CD4-positive, CD25-positive, alpha-beta regulatory T cell (primary cell): Measurements from ENCODE around the gene SMARCA2. TPM values are rescaled to one million over a fixed set of nuclear protein-coding genes. Genes with fewer than 3 reads are reported as not detected.

ENCODE experiments used
- ATAC-seq, 2 donors: fragments of 150-1000 bp; cut with Tn5 transposase; one replicate each; pipeline ENCODE4 v1.10.0; 2021; ENCODE audit warnings: low read depth in 2 of 2, moderate number of reproducible peaks in 2 of 2, moderate library complexity in 1 of 2
- DNase-seq, 3 donors: peaks; one replicate each; pipeline versions ENCODE4 v3.0.0 to v3.0.0-alpha.2; 2012 to 2022; ENCODE audit warnings: mixed read lengths in 1 of 3
- H3K27ac ChIP-seq: one replicate; pipeline ENCODE4 v1.7.0; 2013; ENCODE audit warnings: mild to moderate bottlenecking, low read length; ENCODE audit not compliant: insufficient read depth, poor library complexity, severe bottlenecking
- H3K27me3 ChIP-seq: one replicate; pipeline ENCODE4 v1.7.0; 2013; ENCODE audit warnings: low read length; ENCODE audit not compliant: control insufficient read depth, insufficient read depth
- H3K36me3 ChIP-seq: one replicate; pipeline ENCODE4 v1.7.0; 2013; ENCODE audit warnings: mild to moderate bottlenecking, low read length, moderate library complexity; ENCODE audit not compliant: control insufficient read depth, insufficient read depth
- H3K4me1 ChIP-seq: 2 replicates; pipeline ENCODE4 v1.7.0; 2013; ENCODE audit warnings: mild to moderate bottlenecking, low read length; ENCODE audit not compliant: insufficient read depth, control insufficient read depth, poor library complexity, severe bottlenecking
- H3K4me3 ChIP-seq: one replicate; pipeline ENCODE4 v1.7.0; 2013; ENCODE audit warnings: low read depth, mild to moderate bottlenecking, low read length, moderate library complexity
- H3K9me3 ChIP-seq, 2 experiments: 1 replicate in 1 of 2; 2 replicates in 1 of 2; pipeline ENCODE4 v1.7.0; 2013; ENCODE audit warnings: low read length in 2 of 2, mild to moderate bottlenecking in 1 of 2, moderate library complexity in 1 of 2; ENCODE audit not compliant: control insufficient read depth in 2 of 2
- H3K27ac Mint-ChIP-seq, 3 donors: one replicate each; pipeline ENCODE4 v1.8.0; 2020 to 2022; ENCODE audit warnings: mild to moderate bottlenecking in 3 of 3, mixed read lengths in 3 of 3, moderate library complexity in 2 of 3
- H3K27me3 Mint-ChIP-seq: one replicate; pipeline ENCODE4 v1.8.0; 2022; ENCODE audit warnings: mild to moderate bottlenecking, mixed read lengths
- H3K36me3 Mint-ChIP-seq: one replicate; pipeline ENCODE4 v1.8.0; 2020; ENCODE audit warnings: mixed read lengths
- H3K4me1 Mint-ChIP-seq, 4 donors: one replicate each; pipeline ENCODE4 v1.8.0; 2020 to 2022; ENCODE audit warnings: mixed read lengths in 4 of 4, mild to moderate bottlenecking in 1 of 4
- H3K4me3 Mint-ChIP-seq, 4 donors: one replicate each; pipeline ENCODE4 v1.8.0; 2020 to 2022; ENCODE audit warnings: mild to moderate bottlenecking in 4 of 4, mixed read lengths in 4 of 4, moderate library complexity in 3 of 4
- H3K9me3 Mint-ChIP-seq, 7 donors: one replicate each; pipeline ENCODE4 v1.8.0; 2020 to 2022; ENCODE audit warnings: mixed read lengths in 7 of 7, mild to moderate bottlenecking in 3 of 7, moderate library complexity in 2 of 7
- polyA plus RNA-seq, 4 donors: library from polyadenylated mRNA; unstranded; fragments of 300-500 nt; fragmentation: Illumina TruSeq; gene quantifications; one replicate each; pipeline ENCODE4 v1.2.3, GENCODE V29; 2021
- total RNA-seq: library from RNA; stranded (reverse); gene quantifications from one replicate; pipeline ENCODE4 v1.2.3, GENCODE V29; 2022

Gene SMARCA2
- total and polyA plus RNA-seq, 5 donors from 2014 or later = 28.7 to 298 (median 37.8) TPM

GRCh38 chr9:2060424-2060823, 45.3 kb downstream of the SMARCA2 start:
- no peak overlapping the region for H3K27ac ChIP-seq
- H3K4me1 ChIP-seq = peaks cover 1% of the 10 kb centered on the region
- peak overlapping the region in 2 of 3 donors; percentile 68 to 72 for H3K27ac Mint-ChIP-seq
- DNase-seq (no peak), ATAC-seq (no peak)
- H3K27me3 ChIP-seq = no peaks in the 10 kb centered on the region
- peaks cover 63% of the 10 kb centered on the region for H3K36me3 Mint-ChIP-seq
- H3K4me3 Mint-ChIP-seq = no peak overlapping the region
- no peak overlapping the region for H3K4me3 ChIP-seq
- H3K9me3 ChIP-seq = no peaks in the 10 kb centered on the region
- H3K27me3 Mint-ChIP-seq = no peaks in the 10 kb centered on the region
- H3K9me3 Mint-ChIP-seq = no peaks in the 10 kb centered on the region
- peaks cover 76% of the 10 kb centered on the region for H3K36me3 ChIP-seq
- H3K4me1 Mint-ChIP-seq = peaks cover 15 to 34% (median 18%) of the 10 kb centered on the region in 4 donors

GRCh38 chr9:2065704-2066103, 50.6 kb downstream of the SMARCA2 start:
- H3K27me3 ChIP-seq = no peaks in the 10 kb centered on the region
- Mint-ChIP-seq H3K36me3 (peaks cover 39% of the 10 kb centered on the region), H3K27me3 (no peaks in the 10 kb centered on the region), H3K9me3 (no peaks in the 10 kb centered on the region), H3K4me1 (peaks cover 0 to 15% (median 8%) of the 10 kb centered on the region in 4 donors), H3K4me3 (no peak overlapping the region), H3K27ac (peak overlapping the region in 1 of 3 donors; percentile 85)
- no peak overlapping the region for H3K27ac ChIP-seq
- DNase-seq (no peak), ATAC-seq (no peak)
- peaks cover 67% of the 10 kb centered on the region for H3K36me3 ChIP-seq
- H3K9me3 ChIP-seq = no peaks in the 10 kb centered on the region
- H3K4me1 ChIP-seq = no peaks in the 10 kb centered on the region
- no peak overlapping the region for H3K4me3 ChIP-seq

GRCh38 chr9:2066312-2067273, 51.4 kb downstream of the SMARCA2 start:
- Histone ChIP-seq H3K9me3 (no peaks in the 10 kb centered on the region), H3K4me3 (no peak overlapping the region), H3K4me1 (no peaks in the 10 kb centered on the region), H3K27ac (no peak overlapping the region), H3K27me3 (no peaks in the 10 kb centered on the region), H3K36me3 (peaks cover 67% of the 10 kb centered on the region)
- Mint-ChIP-seq H3K4me3 (no peak overlapping the region), H3K27me3 (no peaks in the 10 kb centered on the region), H3K4me1 (peaks cover 0 to 13% (median 6%) of the 10 kb centered on the region in 4 donors), H3K36me3 (peaks cover 38% of the 10 kb centered on the region), H3K27ac (peak overlapping the region; percentile 52 to 75 (median 62)), H3K9me3 (no peaks in the 10 kb centered on the region)
- ATAC-seq (peak; percentile 43 to 48), DNase-seq (peak in 2 of 3 donors; percentile 23 to 26)

GRCh38 chr9:2072752-2073405, 57.7 kb downstream of the SMARCA2 start:
- Mint-ChIP-seq H3K27me3 (no peaks in the 10 kb centered on the region), H3K4me1 (peaks cover 0 to 4% (median 1%) of the 10 kb centered on the region in 4 donors), H3K27ac (peak overlapping the region; percentile 27 to 82 (median 46)), H3K4me3 (no peak overlapping the region), H3K9me3 (no peaks in the 10 kb centered on the region), H3K36me3 (peaks cover 66% of the 10 kb centered on the region)
- no peaks in the 10 kb centered on the region for H3K4me1 ChIP-seq
- no peak overlapping the region for H3K27ac ChIP-seq
- DNase-seq (no peak), ATAC-seq (no peak)
- no peak overlapping the region for H3K4me3 ChIP-seq
- H3K36me3 ChIP-seq = peaks cover 90% of the 10 kb centered on the region
- no peaks in the 10 kb centered on the region for H3K27me3 ChIP-seq
- no peaks in the 10 kb centered on the region for H3K9me3 ChIP-seq

- no peak for DNase-seq
- Histone ChIP-seq H3K4me3 (no peak overlapping the region), H3K27me3 (no peaks in the 10 kb centered on the region), H3K27ac (no peak overlapping the region), H3K9me3 (no peaks in the 10 kb centered on the region), H3K4me1 (no peaks in the 10 kb centered on the region), H3K36me3 (peaks cover 89% of the 10 kb centered on the region)
- Mint-ChIP-seq H3K4me1 (peaks cover 4 to 14% (median 6%) of the 10 kb centered on the region in 4 donors), H3K27me3 (no peaks in the 10 kb centered on the region), H3K4me3 (no peak overlapping the region), H3K9me3 (no peaks in the 10 kb centered on the region), H3K27ac (no peak overlapping the region), H3K36me3 (peaks cover 68% of the 10 kb centered on the region)
- no peak for ATAC-seq
These were observed 67.6 kb downstream of the SMARCA2 start for GRCh38 chr9:2082772-2083171.

- no peaks in the 10 kb centered on the region for H3K9me3 Mint-ChIP-seq
- no peak overlapping the region for H3K27ac ChIP-seq
- no peaks in the 10 kb centered on the region for H3K27me3 Mint-ChIP-seq
- H3K27ac Mint-ChIP-seq = peak overlapping the region in 1 of 3 donors; percentile 63
- no peak overlapping the region for H3K4me3 ChIP-seq
- no peaks in the 10 kb centered on the region for H3K4me1 ChIP-seq
- no peaks in the 10 kb centered on the region for H3K9me3 ChIP-seq
- H3K36me3 ChIP-seq = peaks cover 88% of the 10 kb centered on the region
- H3K36me3 Mint-ChIP-seq = peaks cover 72% of the 10 kb centered on the region
- peaks cover 6 to 15% (median 8%) of the 10 kb centered on the region in 4 donors for H3K4me1 Mint-ChIP-seq
- H3K27me3 ChIP-seq = no peaks in the 10 kb centered on the region
- no peak overlapping the region for H3K4me3 Mint-ChIP-seq
- ATAC-seq = no peak
- no peak for DNase-seq
These were observed 68.3 kb downstream of the SMARCA2 start for GRCh38 chr9:2083479-2083878.

GRCh38 chr9:2085716-2086115, 70.6 kb downstream of the SMARCA2 start:
- Histone ChIP-seq H3K27me3 (no peaks in the 10 kb centered on the region), H3K9me3 (no peaks in the 10 kb centered on the region), H3K4me1 (no peaks in the 10 kb centered on the region), H3K36me3 (peaks cover 93% of the 10 kb centered on the region), H3K27ac (no peak overlapping the region), H3K4me3 (no peak overlapping the region)
- H3K9me3 Mint-ChIP-seq = no peaks in the 10 kb centered on the region
- no peak for ATAC-seq
- peaks cover 68% of the 10 kb centered on the region for H3K36me3 Mint-ChIP-seq
- H3K27ac Mint-ChIP-seq = peak overlapping the region in 1 of 3 donors; percentile 66
- H3K4me3 Mint-ChIP-seq = no peak overlapping the region
- no peak for DNase-seq
- no peaks in the 10 kb centered on the region for H3K27me3 Mint-ChIP-seq
- H3K4me1 Mint-ChIP-seq = peaks cover 6 to 22% (median 8%) of the 10 kb centered on the region in 4 donors
